Dendritic cell treated with granulocyte-macrophage colony-stimulating factor and Interleukin-4, amounts not matched to agents 40 ng/mL and 50 ng/mL, for 4 days (primary cell): ENCODE measurements around the gene SNX10.

Experiments used
- H3K27ac Mint-ChIP-seq: one replicate; pipeline ENCODE4 v1.8.0; 2022; ENCODE audit warnings: mild to moderate bottlenecking, mixed read lengths
- H3K27me3 Mint-ChIP-seq: one replicate; pipeline ENCODE4 v1.8.0; 2022; ENCODE audit warnings: mild to moderate bottlenecking, mixed read lengths
- H3K36me3 Mint-ChIP-seq: one replicate; pipeline ENCODE4 v1.8.0; 2022; ENCODE audit warnings: low read depth, mixed read lengths
- H3K4me1 Mint-ChIP-seq: one replicate; pipeline ENCODE4 v1.8.0; 2022; ENCODE audit warnings: low read depth, mixed read lengths
- H3K4me3 Mint-ChIP-seq: one replicate; pipeline ENCODE4 v1.8.0; 2022; ENCODE audit warnings: mild to moderate bottlenecking, moderate library complexity, mixed read lengths
- H3K9me3 Mint-ChIP-seq: one replicate; pipeline ENCODE4 v1.8.0; 2022; ENCODE audit warnings: mixed read lengths
- intact Hi-C: fragments of 100-400 bp; cut with micrococcal nuclease; formaldehyde crosslinking; loops from one replicate; pipeline ENCODE4 v1.15.0; 2022

Gene SNX10

GRCh38 chr7:26332698-26333097, 41.0 kb downstream of the SNX10 start:
- Mint-ChIP-seq H3K27ac (peak overlapping the region; percentile 18), H3K27me3 (no peaks in the 10 kb centered on the region), H3K9me3 (no peaks in the 10 kb centered on the region), H3K4me3 (no peak overlapping the region), H3K4me1 (peaks cover 85% of the 10 kb centered on the region), H3K36me3 (peaks cover 20% of the 10 kb centered on the region)
- intact Hi-C loops, result loop anchor here (5.0 kb wide), 1 partner anchor 40 kb away; the partner anchor contains the start of gene SNX10

- no peaks in the 10 kb centered on the region for H3K27me3 Mint-ChIP-seq
- peaks cover 81% of the 10 kb centered on the region for H3K4me1 Mint-ChIP-seq
- H3K4me3 Mint-ChIP-seq, result no peak overlapping the region
- intact Hi-C loops, result loop anchor here (5.0 kb wide), 1 partner anchor 42 kb away; the partner anchor contains the start of gene SNX10
- no peaks in the 10 kb centered on the region for H3K9me3 Mint-ChIP-seq
- peaks cover 13% of the 10 kb centered on the region for H3K36me3 Mint-ChIP-seq
- H3K27ac Mint-ChIP-seq, result peak overlapping the region; percentile 87
Measured at GRCh38 chr7:26334166-26334859, 42.7 kb downstream of the SNX10 start.

GRCh38 chr7:26337232-26337865, 45.7 kb downstream of the SNX10 start:
- intact Hi-C loops, result no loop called here
- Mint-ChIP-seq H3K4me1 (peaks cover 63% of the 10 kb centered on the region), H3K4me3 (peak overlapping the region; percentile 31), H3K27ac (peak overlapping the region; percentile 87), H3K36me3 (peaks cover 17% of the 10 kb centered on the region), H3K9me3 (no peaks in the 10 kb centered on the region), H3K27me3 (no peaks in the 10 kb centered on the region)

GRCh38 chr7:26340476-26341018, 48.9 kb downstream of the SNX10 start:
- Mint-ChIP-seq H3K9me3 (no peaks in the 10 kb centered on the region), H3K4me3 (no peak overlapping the region), H3K27ac (no peak overlapping the region)

GRCh38 chr7:26343320-26343832, 51.7 kb downstream of the SNX10 start:
- H3K9me3 Mint-ChIP-seq, result no peaks in the 10 kb centered on the region
- H3K27me3 Mint-ChIP-seq, result no peaks in the 10 kb centered on the region
- H3K4me3 Mint-ChIP-seq, result no peak overlapping the region
- peak overlapping the region; percentile 20 for H3K27ac Mint-ChIP-seq
- H3K36me3 Mint-ChIP-seq, result peaks cover 63% of the 10 kb centered on the region
- peaks cover 65% of the 10 kb centered on the region for H3K4me1 Mint-ChIP-seq
- intact Hi-C loops, result no loop called here

More at GRCh38 chr7:26340476-26341018, 48.9 kb downstream of the SNX10 start:
- Mint-ChIP-seq H3K36me3 (peaks cover 38% of the 10 kb centered on the region), H3K4me1 (peaks cover 55% of the 10 kb centered on the region), H3K27me3 (no peaks in the 10 kb centered on the region)
- intact Hi-C loops, result no loop called here

- Mint-ChIP-seq H3K4me3 (no peak overlapping the region), H3K9me3 (no peaks in the 10 kb centered on the region), H3K4me1 (peaks cover 65% of the 10 kb centered on the region), H3K27me3 (no peaks in the 10 kb centered on the region), H3K27ac (peak overlapping the region; percentile 20), H3K36me3 (peaks cover 67% of the 10 kb centered on the region)
- intact Hi-C loops, result no loop called here
Measured at GRCh38 chr7:26343837-26344236, 52.2 kb downstream of the SNX10 start.

- peaks cover 65% of the 10 kb centered on the region for H3K4me1 Mint-ChIP-seq
- no peaks in the 10 kb centered on the region for H3K9me3 Mint-ChIP-seq
- intact Hi-C loops, result no loop called here
Measured at GRCh38 chr7:26345202-26345601, 53.5 kb downstream of the SNX10 start.

GRCh38 chr7:26345837-26346236, 54.2 kb downstream of the SNX10 start:
- peaks cover 60% of the 10 kb centered on the region for H3K4me1 Mint-ChIP-seq
- intact Hi-C loops, result no loop called here
- no peak overlapping the region for H3K27ac Mint-ChIP-seq
- H3K27me3 Mint-ChIP-seq, result no peaks in the 10 kb centered on the region
- no peak overlapping the region for H3K4me3 Mint-ChIP-seq
- peaks cover 72% of the 10 kb centered on the region for H3K36me3 Mint-ChIP-seq
- no peaks in the 10 kb centered on the region for H3K9me3 Mint-ChIP-seq

More at GRCh38 chr7:26345202-26345601, 53.5 kb downstream of the SNX10 start:
- H3K27me3 Mint-ChIP-seq, result no peaks in the 10 kb centered on the region
- no peak overlapping the region for H3K4me3 Mint-ChIP-seq
- peak overlapping the region; percentile 20 for H3K27ac Mint-ChIP-seq
- H3K36me3 Mint-ChIP-seq, result peaks cover 76% of the 10 kb centered on the region

- Mint-ChIP-seq H3K27me3 (no peaks in the 10 kb centered on the region), H3K36me3 (peaks cover 79% of the 10 kb centered on the region), H3K9me3 (no peaks in the 10 kb centered on the region), H3K4me3 (no peak overlapping the region), H3K27ac (peak overlapping the region; percentile 17), H3K4me1 (peaks cover 59% of the 10 kb centered on the region)
- intact Hi-C loops, result no loop called here
Measured at GRCh38 chr7:26346611-26347203, 55.0 kb downstream of the SNX10 start.

- Mint-ChIP-seq H3K36me3 (peaks cover 86% of the 10 kb centered on the region), H3K27ac (peak overlapping the region; percentile 9), H3K4me3 (no peak overlapping the region)
Measured at GRCh38 chr7:26348234-26348851, 56.7 kb downstream of the SNX10 start.

GRCh38 chr7:26349005-26349915, 57.6 kb downstream of the SNX10 start:
- Mint-ChIP-seq H3K4me3 (no peak overlapping the region), H3K27ac (no peak overlapping the region), H3K27me3 (no peaks in the 10 kb centered on the region), H3K9me3 (no peaks in the 10 kb centered on the region), H3K36me3 (peaks cover 79% of the 10 kb centered on the region), H3K4me1 (peaks cover 45% of the 10 kb centered on the region)
- intact Hi-C loops, result no loop called here

More at GRCh38 chr7:26348234-26348851, 56.7 kb downstream of the SNX10 start:
- H3K27me3 Mint-ChIP-seq, result no peaks in the 10 kb centered on the region
- peaks cover 53% of the 10 kb centered on the region for H3K4me1 Mint-ChIP-seq
- no peaks in the 10 kb centered on the region for H3K9me3 Mint-ChIP-seq
- intact Hi-C loops, result no loop called here

GRCh38 chr7:26351171-26351570, 59.5 kb downstream of the SNX10 start:
- no peaks in the 10 kb centered on the region for H3K27me3 Mint-ChIP-seq
- no peak overlapping the region for H3K4me3 Mint-ChIP-seq
- H3K27ac Mint-ChIP-seq, result no peak overlapping the region
- intact Hi-C loops, result no loop called here
- peaks cover 28% of the 10 kb centered on the region for H3K4me1 Mint-ChIP-seq
- peaks cover 68% of the 10 kb centered on the region for H3K36me3 Mint-ChIP-seq
- no peaks in the 10 kb centered on the region for H3K9me3 Mint-ChIP-seq

- no peak overlapping the region for H3K27ac Mint-ChIP-seq
- H3K4me1 Mint-ChIP-seq, result peaks cover 24% of the 10 kb centered on the region
- intact Hi-C loops, result no loop called here
- no peak overlapping the region for H3K4me3 Mint-ChIP-seq
- no peaks in the 10 kb centered on the region for H3K9me3 Mint-ChIP-seq
- peaks cover 42% of the 10 kb centered on the region for H3K36me3 Mint-ChIP-seq
- H3K27me3 Mint-ChIP-seq, result no peaks in the 10 kb centered on the region
Measured at GRCh38 chr7:26356229-26356628, 64.6 kb downstream of the SNX10 start.
